ENCODE data around the gene MCOLN3. TPM values are rescaled to one million over a fixed set of nuclear protein-coding genes. Genes with fewer than 3 reads are reported as not detected.

Gene MCOLN3
- total RNA-seq, 1 experiment from 2014 or later = 14.1 TPM

GRCh38 chr1:85078903-85079302 lies 30.6 kb upstream of the MCOLN3 start:
- Mint-ChIP-seq H3K4me3 (ENCODE audit: low read depth, unreplicated experiment) (no peak overlapping the region), H3K27ac (ENCODE audit: unreplicated experiment) (no peak overlapping the region), H3K9me3 (ENCODE audit: low read depth, unreplicated experiment) (peaks cover 5% of the 10 kb centered on the region), H3K27me3 (ENCODE audit: unreplicated experiment) (no peaks in the 10 kb centered on the region), H3K4me1 (ENCODE audit: low read depth, unreplicated experiment) (peaks cover 6% of the 10 kb centered on the region), H3K36me3 (ENCODE audit: insufficient read depth, unreplicated experiment) (no peaks in the 10 kb centered on the region)
- CTCF ChIA-PET = interaction anchor here (0.6 to 1.0 kb wide), 2 partner anchors 13 to 134 kb away, joined by 5 to 9 read pairs; no protein-coding TSS in a partner anchor
- no peak for DNase-seq
- BruUV-seq (replicated peaks) = no TSS peak
- intact Hi-C loops (cut with micrococcal nuclease; ENCODE audit: unreplicated experiment) = no loop called here
- TF ChIP-seq CTCF (IDR thresholded peaks at IDR 0.05; ENCODE audit: unreplicated experiment) = no peak

GRCh38 chr1:85074365-85074964 lies 26.2 kb upstream of the MCOLN3 start:
- no peaks in the 10 kb centered on the region for H3K36me3 Mint-ChIP-seq (ENCODE audit: insufficient read depth, unreplicated experiment)
- CTCF ChIA-PET = no interaction called here

GRCh38 chr1:85070972-85071492 lies 22.7 kb upstream of the MCOLN3 start:
- H3K4me1 Mint-ChIP-seq (ENCODE audit: low read depth, unreplicated experiment) = peaks cover 13% of the 10 kb centered on the region
- no peak overlapping the region for H3K27ac Mint-ChIP-seq (ENCODE audit: unreplicated experiment)
- no peak for DNase-seq
- peaks cover 5% of the 10 kb centered on the region for H3K9me3 Mint-ChIP-seq (ENCODE audit: low read depth, unreplicated experiment)
- H3K36me3 Mint-ChIP-seq (ENCODE audit: insufficient read depth, unreplicated experiment) = no peaks in the 10 kb centered on the region
- no TSS peak for BruUV-seq (replicated peaks)
- CTCF ChIA-PET = no interaction called here
- no peaks in the 10 kb centered on the region for H3K27me3 Mint-ChIP-seq (ENCODE audit: unreplicated experiment)
- intact Hi-C loops (cut with micrococcal nuclease; ENCODE audit: unreplicated experiment) = no loop called here
- TF ChIP-seq CTCF (IDR thresholded peaks at IDR 0.05; ENCODE audit: unreplicated experiment) = no peak
- H3K4me3 Mint-ChIP-seq (ENCODE audit: low read depth, unreplicated experiment) = no peak overlapping the region

More at GRCh38 chr1:85074365-85074964, 26.2 kb upstream of the MCOLN3 start:
- Mint-ChIP-seq H3K4me3 (ENCODE audit: low read depth, unreplicated experiment) (no peak overlapping the region), H3K4me1 (ENCODE audit: low read depth, unreplicated experiment) (peaks cover 13% of the 10 kb centered on the region), H3K9me3 (ENCODE audit: low read depth, unreplicated experiment) (peaks cover 5% of the 10 kb centered on the region), H3K27me3 (ENCODE audit: unreplicated experiment) (no peaks in the 10 kb centered on the region), H3K27ac (ENCODE audit: unreplicated experiment) (no peak overlapping the region)
- DNase-seq = no peak
- intact Hi-C loops (cut with micrococcal nuclease; ENCODE audit: unreplicated experiment) = no loop called here
- no TSS peak for BruUV-seq (replicated peaks)
- TF ChIP-seq CTCF (IDR thresholded peaks at IDR 0.05; ENCODE audit: unreplicated experiment) = no peak

- H3K27ac Mint-ChIP-seq (ENCODE audit: unreplicated experiment) = no peak overlapping the region
- BruUV-seq (replicated peaks) = no TSS peak
- H3K27me3 Mint-ChIP-seq (ENCODE audit: unreplicated experiment) = no peaks in the 10 kb centered on the region
- H3K36me3 Mint-ChIP-seq (ENCODE audit: insufficient read depth, unreplicated experiment) = no peaks in the 10 kb centered on the region
- no peak for TF ChIP-seq CTCF (IDR thresholded peaks at IDR 0.05; ENCODE audit: unreplicated experiment)
- CTCF ChIA-PET = no interaction called here
- H3K4me1 Mint-ChIP-seq (ENCODE audit: low read depth, unreplicated experiment) = peaks cover 6% of the 10 kb centered on the region
- DNase-seq = no peak
- no peaks in the 10 kb centered on the region for H3K9me3 Mint-ChIP-seq (ENCODE audit: low read depth, unreplicated experiment)
- intact Hi-C loops (cut with micrococcal nuclease; ENCODE audit: unreplicated experiment) = no loop called here
- H3K4me3 Mint-ChIP-seq (ENCODE audit: low read depth, unreplicated experiment) = no peak overlapping the region
Measured at GRCh38 chr1:85068846-85069245, 20.5 kb upstream of the MCOLN3 start.

Measured in Calu3 (cell line).